ENCODE measurements around the gene ARID4B.

DNA sequence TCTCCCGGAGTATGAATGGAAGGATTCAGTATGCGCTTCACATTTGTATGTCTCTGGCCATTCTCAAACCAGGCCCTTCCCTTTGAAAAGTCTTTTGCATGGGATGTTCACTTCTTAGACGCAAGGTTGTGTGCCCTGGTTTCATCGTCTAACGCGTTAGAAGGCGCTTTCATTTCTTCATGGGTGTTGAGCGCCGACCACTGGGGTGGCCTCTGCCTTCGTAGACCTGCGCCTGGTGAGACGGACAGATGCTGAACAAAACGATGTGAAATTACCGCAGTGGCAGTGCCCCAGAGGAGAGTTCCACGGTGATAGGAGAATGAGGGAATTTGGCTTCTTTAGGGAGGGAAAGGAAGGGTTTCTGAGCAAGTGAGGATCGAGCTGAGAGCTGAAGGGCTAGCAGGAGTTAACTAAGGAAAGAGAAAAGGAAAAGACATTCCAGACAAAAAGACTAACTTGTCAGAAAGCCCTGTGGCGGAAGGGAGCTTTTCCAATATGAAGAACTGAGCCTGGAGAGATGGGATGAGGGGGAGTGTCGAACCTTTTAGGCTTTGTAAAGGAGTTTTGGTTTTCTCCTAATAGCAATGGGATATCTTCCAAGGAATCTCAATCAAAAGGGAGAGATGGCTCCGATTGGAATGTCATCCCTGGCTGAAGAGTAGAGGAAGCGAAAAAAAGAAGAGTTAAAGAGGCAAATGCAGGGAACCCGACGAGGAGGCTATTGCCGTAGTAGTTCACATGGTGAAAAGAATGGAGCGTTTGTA, 1.3 kb upstream of the ARID4B start:
- TF ChIP-seq, protein P1, sequence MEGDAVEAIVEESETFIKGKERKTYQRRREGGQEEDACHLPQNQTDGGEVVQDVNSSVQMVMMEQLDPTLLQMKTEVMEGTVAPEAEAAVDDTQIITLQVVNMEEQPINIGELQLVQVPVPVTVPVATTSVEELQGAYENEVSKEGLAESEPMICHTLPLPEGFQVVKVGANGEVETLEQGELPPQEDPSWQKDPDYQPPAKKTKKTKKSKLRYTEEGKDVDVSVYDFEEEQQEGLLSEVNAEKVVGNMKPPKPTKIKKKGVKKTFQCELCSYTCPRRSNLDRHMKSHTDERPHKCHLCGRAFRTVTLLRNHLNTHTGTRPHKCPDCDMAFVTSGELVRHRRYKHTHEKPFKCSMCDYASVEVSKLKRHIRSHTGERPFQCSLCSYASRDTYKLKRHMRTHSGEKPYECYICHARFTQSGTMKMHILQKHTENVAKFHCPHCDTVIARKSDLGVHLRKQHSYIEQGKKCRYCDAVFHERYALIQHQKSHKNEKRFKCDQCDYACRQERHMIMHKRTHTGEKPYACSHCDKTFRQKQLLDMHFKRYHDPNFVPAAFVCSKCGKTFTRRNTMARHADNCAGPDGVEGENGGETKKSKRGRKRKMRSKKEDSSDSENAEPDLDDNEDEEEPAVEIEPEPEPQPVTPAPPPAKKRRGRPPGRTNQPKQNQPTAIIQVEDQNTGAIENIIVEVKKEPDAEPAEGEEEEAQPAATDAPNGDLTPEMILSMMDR (IDR thresholded peaks at IDR 0.05 in 4 of 5, conservative IDR thresholded peaks at IDR 0.05 in 1 of 5): peak in 1 of 5 experiments; percentile 23
- no peak for TF ChIP-seq POLR2A (IDR thresholded peaks at IDR 0.05)
